PFSK-1 (cell line): ENCODE results near the gene TAS2R43.

Experiments used
- FOXP2 ChIP-seq: optimal IDR thresholded peaks from 2 replicates; pipeline ENCODE3; 2011; ENCODE audit warnings: borderline replicate concordance, control low read depth, inconsistent platforms; ENCODE audit not compliant: insufficient read depth; ENCODE audit errors: extremely low read length, extremely low read depth
- POLR2AphosphoS5 ChIP-seq: IDR thresholded peaks from 2 replicates; pipeline ENCODE4 v1.6.1; 2012; ENCODE audit warnings: low read depth, mild to moderate bottlenecking, control low read depth, low read length, moderate library complexity
- REST ChIP-seq, 2 experiments: IDR thresholded peaks; 2 replicates each; pipeline versions ENCODE4 v1.6.1 to v1.8.0; 2011 to 2012; ENCODE audit warnings: low read depth in 2 of 2, low read length in 2 of 2, control low read depth in 1 of 2, inconsistent platforms in 1 of 2, mild to moderate bottlenecking in 1 of 2, moderate library complexity in 1 of 2; ENCODE audit not compliant: insufficient read depth in 1 of 2
- SIN3A ChIP-seq: IDR thresholded peaks from 2 replicates; pipeline ENCODE4 v1.6.1; 2012; ENCODE audit warnings: mild to moderate bottlenecking, low read length, moderate library complexity, borderline replicate concordance; ENCODE audit not compliant: insufficient read depth
- TAF1 ChIP-seq: IDR thresholded peaks from 2 replicates; pipeline ENCODE4 v1.6.1; 2012; ENCODE audit warnings: low read length, control low read depth, borderline replicate concordance; ENCODE audit not compliant: insufficient read depth

- TF ChIP-seq REST (IDR thresholded peaks at IDR 0.05; ENCODE audit: insufficient read depth in 1 of 2, low read depth in 2 of 2, low read length in 2 of 2) = no peak
- no peak for TF ChIP-seq POLR2AphosphoS5
- TF ChIP-seq SIN3A = no peak
- no peak for TF ChIP-seq TAF1
- no peak for TF ChIP-seq FOXP2
These were observed 44.0 kb upstream of the TAS2R43 start for GRCh38 chr12:11136075-11136474.
